Right cardiac atrium (tissue), 5 donors: ENCODE results near the gene BIRC6. TPM values are rescaled to one million over a fixed set of nuclear protein-coding genes. Genes with fewer than 3 reads are reported as not detected.

Experiments
- ATAC-seq, 2 donors: fragments of 200-7000 bp; cut with Tn5 transposase; one replicate each; pipeline versions ENCODE4 v1.8.0 to v1.9.1; 2020; ENCODE audit warnings: moderate library complexity in 2 of 2, mild to moderate bottlenecking in 1 of 2
- DNase-seq, 3 donors: peaks; one replicate each; pipeline ENCODE4 v3.0.0-alpha.2; 2020
- H3K27ac ChIP-seq: one replicate; pipeline ENCODE4 v1.5.1; 2013; ENCODE audit warnings: mild to moderate bottlenecking, low read length, control low read depth, moderate library complexity
- H3K27me3 ChIP-seq: one replicate; pipeline ENCODE4 v1.6.1; 2013; ENCODE audit not compliant: control insufficient read depth, insufficient read depth
- H3K4me1 ChIP-seq: one replicate; pipeline ENCODE4 v1.6.1; 2013; ENCODE audit warnings: low read length; ENCODE audit not compliant: control insufficient read depth, insufficient read depth
- H3K4me3 ChIP-seq: one replicate; pipeline ENCODE4 v1.5.1; 2013; ENCODE audit warnings: low read length, control low read depth
- H3K9me3 ChIP-seq: one replicate; pipeline ENCODE4 v1.6.1; 2013; ENCODE audit warnings: low read length; ENCODE audit not compliant: control insufficient read depth
- WGBS: extraction: QIAGEN DNeasy Blood & Tissue Kit; methylation state at CpG from one replicate; pipeline ENCODE4 v1.1.7; 2013; 5-methylcytosine and 5-hydroxymethylcytosine counted together
- intact Hi-C, 4 donors: fragments of 100-400 bp; cut with DNase I; formaldehyde crosslinking; loops; one replicate each; pipeline versions ENCODE4 v1.11.0 to v1.14.0; 2022 to 2023
- polyA plus RNA-seq: library from polyadenylated mRNA; stranded (reverse); fragments of 200-250 nt; gene quantifications from one replicate; pipeline ENCODE4 v1.2.3, GENCODE V29; 2013
- total RNA-seq, 4 donors: library from RNA; stranded (reverse); fragmentation: NEBNext Ultra II Directional; extraction: Animal tissue kit (Norgen Biotek cat#: 25700); gene quantifications; one replicate each; pipeline ENCODE4 v1.2.1, GENCODE V29; 2021
- donor health status: healthy with polysubstance abuse.
- donor health status: DM: no; HTN: yes; CAD: no.
- donor health status: DM: no; HTN: no; CAD: no.
- donor health status: DM: no; HTN: yes; CAD: no; lungs with severe emphysema.
- donor health status: DM: yes; HTN: yes; CAD: no.

The BIRC6 gene
- total and polyA plus RNA-seq, 5 donors = 13.9 to 60.2 (median 44.6) TPM

DNA sequence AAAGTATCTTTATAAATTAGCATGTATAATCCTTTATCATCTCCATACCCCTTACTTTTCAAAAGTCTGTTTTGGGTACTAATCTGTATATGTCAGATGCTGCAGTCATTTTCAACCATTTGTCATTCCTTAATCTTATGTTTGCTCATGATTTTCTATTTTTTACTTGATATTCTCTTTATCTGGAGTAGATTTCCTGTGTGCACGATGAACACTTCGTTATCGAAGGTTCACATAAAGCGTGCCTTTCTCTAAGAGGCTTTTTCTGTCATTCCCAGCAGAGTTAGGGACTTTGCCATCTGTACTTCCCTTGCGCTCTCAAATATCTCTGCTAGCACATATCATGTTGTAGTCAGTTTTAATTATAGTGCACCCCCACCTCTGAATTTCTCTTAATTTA, 123.2 kb downstream of the BIRC6 start:
- 50% methylated on average over 5 of the region's 5 CpGs for WGBS
- ATAC-seq (no peak), DNase-seq (no peak)

DNA sequence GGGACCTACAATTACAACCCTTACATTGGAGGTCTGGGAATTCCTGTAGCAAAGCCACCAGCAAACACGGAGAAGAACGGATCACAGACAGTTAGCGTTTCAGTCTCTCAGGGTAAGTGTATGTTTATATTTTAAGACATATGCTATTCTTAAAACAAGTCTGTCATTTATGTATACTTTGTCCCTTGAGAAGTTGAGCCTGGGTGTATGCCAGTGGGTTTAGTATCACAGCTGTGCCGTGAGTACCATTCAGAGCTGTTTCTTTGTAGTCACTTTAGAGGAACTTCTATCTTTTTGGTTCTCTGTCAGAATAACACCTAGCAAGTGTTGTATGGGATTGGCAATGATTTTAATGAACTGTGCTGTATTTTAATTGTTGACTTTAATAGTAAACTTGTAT, 125.6 kb downstream of the BIRC6 start:
- no peaks in the 10 kb centered on the region for H3K9me3 ChIP-seq
- DNase-seq (no peak), ATAC-seq (no peak)
- no peaks in the 10 kb centered on the region for H3K27me3 ChIP-seq
- intact Hi-C loops = no loop called here
- no peaks in the 10 kb centered on the region for H3K4me1 ChIP-seq
- 77% methylated on average over 4 of the region's 4 CpGs for WGBS
- H3K4me3 ChIP-seq = no peak overlapping the region
- H3K27ac ChIP-seq = no peak overlapping the region

More for the DNA sequence above, 123.2 kb downstream of the BIRC6 start:
- Histone ChIP-seq H3K4me1 (no peaks in the 10 kb centered on the region), H3K4me3 (no peak overlapping the region), H3K9me3 (no peaks in the 10 kb centered on the region), H3K27me3 (no peaks in the 10 kb centered on the region), H3K27ac (no peak overlapping the region)
- intact Hi-C loops = no loop called here

DNA sequence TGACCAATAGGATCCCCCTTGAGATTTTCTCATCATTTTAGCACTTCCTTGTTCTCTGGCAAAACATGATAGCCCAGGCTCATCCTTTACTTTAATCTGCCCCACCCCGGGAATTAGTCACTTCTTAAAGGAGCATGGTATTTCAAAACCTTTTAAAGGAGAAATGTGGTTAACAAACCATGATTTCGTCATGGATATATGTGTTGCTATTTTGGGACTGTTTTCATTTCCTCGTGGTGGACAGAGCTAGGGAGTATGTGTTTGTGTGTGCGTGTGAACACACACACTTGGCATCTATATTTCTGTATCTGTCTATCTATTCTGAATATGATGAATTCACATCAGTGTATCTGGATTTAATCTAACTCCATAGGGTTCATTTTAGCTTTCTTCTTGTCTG, 128.1 kb downstream of the BIRC6 start:
- ATAC-seq (peak; percentile 40 to 55), DNase-seq (no peak)
- Histone ChIP-seq H3K27me3 (no peaks in the 10 kb centered on the region), H3K27ac (no peak overlapping the region), H3K4me1 (no peaks in the 10 kb centered on the region), H3K4me3 (no peak overlapping the region), H3K9me3 (no peaks in the 10 kb centered on the region)
- intact Hi-C loops = no loop called here
- 48% methylated on average over 4 of the region's 4 CpGs for WGBS

DNA sequence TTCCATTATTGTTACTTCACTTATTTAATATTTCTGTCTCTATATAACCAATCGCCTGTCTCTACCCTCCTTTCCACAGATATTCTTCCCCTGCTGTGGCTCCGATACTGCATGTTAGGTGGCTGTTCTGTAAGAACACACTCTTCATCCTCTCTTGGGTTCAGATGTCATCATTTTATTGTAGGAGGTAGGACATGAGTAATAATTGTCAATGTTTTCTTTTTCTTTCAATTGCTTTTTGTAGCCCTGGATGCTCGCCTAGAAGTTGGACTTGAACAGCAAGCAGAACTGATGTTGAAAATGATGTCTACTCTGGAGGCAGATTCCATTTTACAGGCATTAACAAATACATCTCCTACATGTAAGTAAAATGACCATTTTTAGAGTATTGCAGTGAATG, 128.6 kb downstream of the BIRC6 start:
- H3K27me3 ChIP-seq = no peaks in the 10 kb centered on the region
- no peak overlapping the region for H3K4me3 ChIP-seq
- H3K27ac ChIP-seq = no peak overlapping the region
- ATAC-seq (no peak), DNase-seq (no peak)
- H3K4me1 ChIP-seq = no peaks in the 10 kb centered on the region
- H3K9me3 ChIP-seq = no peaks in the 10 kb centered on the region
- 94% methylated on average over 3 of the region's 3 CpGs for WGBS
- intact Hi-C loops = no loop called here

DNA sequence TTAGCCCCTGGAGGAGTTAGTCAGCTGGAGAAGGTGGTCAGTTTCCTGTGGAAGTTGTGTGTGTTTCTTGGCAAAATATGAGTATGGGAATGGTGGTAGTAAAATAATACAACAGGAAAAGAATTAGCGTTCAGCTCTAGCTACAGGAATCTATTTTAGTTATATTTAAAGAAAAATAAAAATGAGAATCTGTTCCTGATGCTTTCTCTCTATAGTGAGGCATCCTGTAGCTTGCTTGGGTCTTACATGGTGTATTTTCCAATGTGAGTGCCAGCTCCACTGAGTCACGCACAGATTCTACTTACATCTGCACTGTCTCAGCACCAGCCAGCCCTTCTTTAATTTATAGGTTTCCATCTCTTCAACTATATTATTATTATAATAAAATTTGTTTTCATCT, 132.2 kb downstream of the BIRC6 start:
- Histone ChIP-seq H3K4me1 (no peaks in the 10 kb centered on the region), H3K27me3 (no peaks in the 10 kb centered on the region), H3K4me3 (no peak overlapping the region), H3K27ac (no peak overlapping the region), H3K9me3 (no peaks in the 10 kb centered on the region)
- ATAC-seq (no peak), DNase-seq (no peak)
- intact Hi-C loops = no loop called here
- WGBS = 80% methylated on average over 2 of the region's 2 CpGs

DNA sequence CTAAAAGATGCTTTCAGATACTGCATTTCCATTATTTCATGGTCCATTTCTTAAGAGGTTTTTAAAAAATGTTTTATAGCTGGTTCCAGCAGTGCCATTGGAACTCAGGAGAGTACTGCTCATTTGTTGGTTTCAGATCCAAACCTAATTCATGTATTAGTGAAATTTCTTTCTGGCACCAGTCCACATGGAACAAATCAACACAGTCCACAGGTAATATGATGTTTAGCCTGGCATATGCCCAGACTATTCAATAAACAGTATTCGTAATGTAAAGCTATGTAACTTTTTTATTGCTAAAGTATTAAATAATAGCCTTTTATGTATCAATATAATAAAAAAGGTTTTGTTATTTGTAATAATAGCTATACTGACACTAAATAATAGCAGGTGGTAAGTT, 134.5 kb downstream of the BIRC6 start:
- Histone ChIP-seq H3K27ac (no peak overlapping the region), H3K27me3 (no peaks in the 10 kb centered on the region), H3K9me3 (no peaks in the 10 kb centered on the region), H3K4me1 (no peaks in the 10 kb centered on the region), H3K4me3 (no peak overlapping the region)
- 91% methylated on average over 1 of the region's 1 CpG for WGBS
- no peak for ATAC-seq
- DNase-seq = no peak
- intact Hi-C loops = no loop called here

DNA sequence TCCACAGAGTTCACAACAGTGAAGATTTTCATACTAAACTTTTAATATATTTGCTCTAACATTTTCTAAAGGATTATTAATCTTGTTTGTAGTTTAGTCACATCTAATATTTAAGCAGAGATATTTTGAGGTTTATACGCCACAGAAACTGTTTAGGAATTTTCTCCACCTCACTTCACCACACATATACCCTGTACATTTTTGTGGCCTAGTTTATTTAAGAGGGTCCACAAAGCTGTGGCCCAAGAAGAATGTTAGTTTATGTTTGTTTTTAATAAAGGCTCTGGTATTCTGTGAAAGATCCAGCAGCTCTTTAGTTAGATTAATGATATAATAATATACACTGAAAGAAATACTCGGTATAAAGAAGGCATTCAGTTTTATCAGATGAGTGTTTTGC, 138.3 kb downstream of the BIRC6 start:
- WGBS = 90% methylated on average over 2 of the region's 2 CpGs
- Histone ChIP-seq H3K27me3 (no peaks in the 10 kb centered on the region), H3K9me3 (no peaks in the 10 kb centered on the region), H3K4me3 (no peak overlapping the region), H3K27ac (no peak overlapping the region), H3K4me1 (no peaks in the 10 kb centered on the region)
- ATAC-seq (no peak), DNase-seq (no peak)
- intact Hi-C loops = no loop called here

DNA sequence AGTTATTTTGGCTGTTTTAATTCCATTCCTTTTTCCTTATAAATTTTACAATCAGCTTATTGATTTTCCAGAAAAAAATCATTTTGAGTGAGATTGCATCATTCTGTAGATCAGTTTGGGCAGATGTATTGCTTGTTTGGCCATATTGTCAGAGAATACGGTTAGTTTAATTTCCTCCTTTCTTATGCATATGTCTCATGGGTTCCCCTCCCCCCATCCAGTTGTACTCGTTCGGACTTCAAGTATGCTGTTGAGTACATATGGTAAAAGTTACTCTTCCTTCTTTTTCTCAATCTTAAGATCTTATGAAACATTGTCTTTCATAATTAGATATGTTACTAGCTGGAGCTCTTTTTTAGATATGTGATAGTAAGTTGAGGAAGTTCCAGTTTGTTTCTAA, 139.8 kb downstream of the BIRC6 start:
- 82% methylated on average over 3 of the region's 3 CpGs for WGBS
- Histone ChIP-seq H3K27ac (no peak overlapping the region), H3K4me3 (no peak overlapping the region), H3K4me1 (no peaks in the 10 kb centered on the region), H3K9me3 (no peaks in the 10 kb centered on the region), H3K27me3 (no peaks in the 10 kb centered on the region)
- no peak for DNase-seq
- no peak for ATAC-seq
- intact Hi-C loops = no loop called here

- no peak for ATAC-seq
These were observed 141.5 kb downstream of the BIRC6 start for GRCh38 chr2:32498306-32498705.

DNA sequence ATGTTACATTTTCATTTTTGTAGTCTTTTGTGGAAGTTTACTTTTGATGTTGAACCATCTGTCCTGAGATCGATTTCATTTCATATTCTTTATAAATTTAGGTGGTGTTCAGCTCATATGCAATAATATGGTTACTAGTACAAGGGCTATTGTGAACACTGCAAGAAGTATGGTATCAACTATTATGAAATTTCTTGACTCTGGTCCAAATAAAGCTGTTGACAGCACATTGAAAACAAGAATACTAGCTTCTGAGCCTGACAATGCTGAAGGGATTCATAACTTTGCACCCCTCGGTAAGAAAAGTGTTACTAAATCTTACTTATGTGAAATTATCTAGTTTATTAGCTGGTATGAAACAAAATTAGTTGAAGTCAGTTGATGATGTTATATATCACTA, 146.1 kb downstream of the BIRC6 start:
- DNase-seq (no peak), ATAC-seq (no peak)
- 73% methylated on average over 2 of the region's 2 CpGs for WGBS
- Histone ChIP-seq H3K9me3 (no peaks in the 10 kb centered on the region), H3K27ac (no peak overlapping the region), H3K4me1 (no peaks in the 10 kb centered on the region), H3K4me3 (no peak overlapping the region), H3K27me3 (no peaks in the 10 kb centered on the region)
- intact Hi-C loops = no loop called here

More at GRCh38 chr2:32498306-32498705, 141.5 kb downstream of the BIRC6 start:
- Histone ChIP-seq H3K27ac (no peak overlapping the region), H3K27me3 (no peaks in the 10 kb centered on the region), H3K4me3 (no peak overlapping the region), H3K9me3 (no peaks in the 10 kb centered on the region), H3K4me1 (no peaks in the 10 kb centered on the region)
- DNase-seq = no peak
- 94% methylated on average over 6 of the region's 6 CpGs for WGBS
- intact Hi-C loops = no loop called here

GRCh38 chr2:32504877-32505478, 148.2 kb downstream of the BIRC6 start:
- no peak overlapping the region for H3K4me3 ChIP-seq
- no peak overlapping the region for H3K27ac ChIP-seq
- H3K27me3 ChIP-seq = no peaks in the 10 kb centered on the region
- no peaks in the 10 kb centered on the region for H3K4me1 ChIP-seq
- no peak for DNase-seq
- no peaks in the 10 kb centered on the region for H3K9me3 ChIP-seq
- 96% methylated on average over 3 of the region's 3 CpGs for WGBS
- no peak for ATAC-seq
- intact Hi-C loops = no loop called here

DNA sequence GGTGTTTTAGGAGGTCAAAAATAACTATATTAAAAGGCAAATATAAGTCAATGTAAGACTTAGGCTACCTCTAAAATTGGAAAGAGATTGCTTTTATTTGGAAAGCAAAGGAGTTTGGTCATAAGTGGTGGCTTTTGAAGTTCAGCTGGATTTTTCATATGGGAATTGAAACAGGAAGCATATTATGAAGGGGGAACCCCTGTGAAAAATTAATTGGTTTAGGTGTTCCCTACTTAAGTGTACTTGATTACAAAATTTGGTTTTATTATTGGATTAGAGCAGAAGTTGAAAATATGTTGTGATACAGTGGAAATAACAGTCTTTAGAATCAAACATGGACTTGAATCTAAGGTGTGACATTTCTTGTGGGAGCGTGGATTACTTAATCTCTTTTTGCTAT, 149.6 kb downstream of the BIRC6 start:
- intact Hi-C loops = no loop called here
- no peaks in the 10 kb centered on the region for H3K4me1 ChIP-seq
- DNase-seq (no peak), ATAC-seq (no peak)
- H3K9me3 ChIP-seq = no peaks in the 10 kb centered on the region
- H3K27me3 ChIP-seq = no peaks in the 10 kb centered on the region
- 99% methylated on average over 1 of the region's 1 CpG for WGBS
- H3K27ac ChIP-seq = no peak overlapping the region
- H3K4me3 ChIP-seq = no peak overlapping the region
